ENCODE measurements around the gene ARL5B. TPM values are rescaled to one million over a fixed set of nuclear protein-coding genes. Genes with fewer than 3 reads are reported as not detected.
"Not testable (repeated sequence)": the region's sequence is repeated elsewhere in the genome, so short reads cannot be mapped to it uniquely, and the experiment has no call there.

The ARL5B gene
- total RNA-seq, 2 experiments from 2014 or later, result 12.2 to 12.7 TPM

DNA sequence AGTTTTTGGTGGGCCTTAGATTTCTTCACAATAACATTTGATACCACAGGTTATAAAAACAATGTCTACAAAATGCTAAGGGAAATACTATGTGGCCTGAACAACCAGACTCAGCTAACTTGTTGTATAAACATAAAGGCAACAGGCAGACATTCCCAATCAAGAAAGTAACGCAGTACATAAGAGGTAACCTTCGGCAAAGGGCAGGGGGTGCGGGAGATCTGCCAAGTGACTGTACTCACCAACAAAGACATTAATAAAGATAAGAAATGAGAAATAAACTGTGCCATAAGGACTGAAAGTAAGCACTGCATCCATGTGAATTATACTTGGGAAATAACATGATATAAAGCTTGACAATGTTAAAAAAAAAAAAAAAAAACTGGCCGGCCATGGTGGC is 23.2 kb upstream of the ARL5B start:
- Mint-ChIP-seq H3K9me3 (no peaks in the 10 kb centered on the region), H3K27me3 (no peaks in the 10 kb centered on the region), H3K4me1 (ENCODE audit: low read depth) (no peaks in the 10 kb centered on the region), H3K27ac (no peak overlapping the region), H3K36me3 (ENCODE audit: low read depth) (peaks cover 31% of the 10 kb centered on the region), H3K4me3 (no peak overlapping the region)
- DNase-seq (no peak), ATAC-seq (no peak)
- intact Hi-C loops (cut with micrococcal nuclease), result no loop called here
- ChIA-PET CTCF (no interaction called here), POLR2A (no interaction called here)
- no peak for TF ChIP-seq CTCF (IDR thresholded peaks at IDR 0.05)

DNA sequence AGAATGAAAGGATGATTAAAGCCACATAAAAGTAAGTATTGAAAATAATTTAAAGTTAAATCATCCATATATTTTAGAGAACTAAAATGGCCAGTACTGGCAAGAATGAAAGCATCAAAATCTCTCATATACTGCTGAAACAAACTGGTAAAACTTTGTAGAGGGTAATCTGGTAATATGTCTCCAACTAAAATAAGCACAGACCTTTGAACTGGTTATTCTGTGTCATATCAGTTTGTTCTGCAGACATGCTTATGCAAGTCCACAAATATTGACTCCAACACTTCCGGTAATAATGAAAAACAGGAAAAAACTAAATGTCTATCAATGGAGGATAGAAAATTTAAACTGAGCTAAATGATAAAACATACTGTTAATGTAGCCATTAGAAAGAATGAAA is 21.8 kb upstream of the ARL5B start:
- intact Hi-C loops (cut with micrococcal nuclease), result not testable (repeated sequence)
- peaks cover 30% of the 10 kb centered on the region for H3K36me3 Mint-ChIP-seq (ENCODE audit: low read depth)

DNA sequence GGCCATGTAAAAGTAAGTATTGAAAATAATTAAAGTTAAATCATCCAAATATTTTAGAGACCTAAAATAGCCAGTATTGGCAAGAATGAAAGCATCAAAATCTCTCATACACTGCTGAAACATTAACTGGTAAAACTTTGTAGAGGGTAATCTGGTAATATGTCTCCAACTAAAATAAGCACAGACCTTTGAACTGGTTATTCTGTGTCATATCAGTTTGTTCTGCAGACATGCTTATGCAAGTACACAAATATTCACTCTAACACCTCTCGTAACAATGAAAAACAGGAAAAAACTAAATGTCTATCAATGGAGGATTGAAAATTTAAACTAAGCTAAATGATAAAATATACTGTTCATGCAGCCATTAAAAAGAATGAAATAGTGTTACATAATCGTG is 19.5 kb upstream of the ARL5B start:
- peaks cover 23% of the 10 kb centered on the region for H3K36me3 Mint-ChIP-seq (ENCODE audit: low read depth)
- H3K4me1 Mint-ChIP-seq (ENCODE audit: low read depth); intact Hi-C loops (cut with micrococcal nuclease); H3K9me3 Mint-ChIP-seq; ATAC-seq; POLR2A ChIA-PET; CTCF ChIA-PET; DNase-seq; H3K4me3 Mint-ChIP-seq; H3K27ac Mint-ChIP-seq; H3K27me3 Mint-ChIP-seq: not testable (repeated sequence)

More for the DNA sequence above, 21.8 kb upstream of the ARL5B start:
- H3K4me1 Mint-ChIP-seq (ENCODE audit: low read depth); H3K27me3 Mint-ChIP-seq; H3K4me3 Mint-ChIP-seq; H3K9me3 Mint-ChIP-seq; ATAC-seq; CTCF ChIA-PET; H3K27ac Mint-ChIP-seq; DNase-seq; POLR2A ChIA-PET: not testable (repeated sequence)

DNA sequence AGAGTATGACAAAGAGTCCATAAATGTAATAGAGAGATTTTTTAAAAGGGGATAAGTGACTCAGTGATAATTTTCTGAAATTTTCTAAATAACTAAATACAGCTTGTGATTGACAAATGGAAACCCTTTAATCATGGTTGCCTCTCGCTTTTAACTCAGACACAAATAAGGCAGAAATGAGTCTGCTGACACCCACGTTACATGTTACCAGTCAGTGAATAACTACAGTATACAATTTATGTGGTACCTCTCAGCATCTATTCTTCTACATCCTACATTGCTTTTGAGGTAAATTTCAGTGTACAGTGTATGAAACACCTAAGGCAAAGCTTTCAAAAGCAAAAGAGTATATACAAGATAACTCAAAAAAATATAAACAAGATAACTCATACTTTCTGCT is 12.1 kb upstream of the ARL5B start:
- POLR2A ChIA-PET, result interaction anchor here (1.0 kb wide), 1 partner anchor 13 kb away, joined by 4 read pairs; no protein-coding TSS in a partner anchor

GRCh38 chr10:18647945-18648344 is 11.3 kb upstream of the ARL5B start:
- DNase-seq (no peak), ATAC-seq (no peak)
- Mint-ChIP-seq H3K4me1 (ENCODE audit: low read depth) (peaks cover 32% of the 10 kb centered on the region), H3K27me3 (no peaks in the 10 kb centered on the region), H3K4me3 (no peak overlapping the region), H3K9me3 (no peaks in the 10 kb centered on the region), H3K27ac (no peak overlapping the region), H3K36me3 (ENCODE audit: low read depth) (peaks cover 24% of the 10 kb centered on the region)
- TF ChIP-seq CTCF (IDR thresholded peaks at IDR 0.05), result no peak
- CTCF ChIA-PET, result interaction anchor here (1.2 kb wide), 1 partner anchor 12 kb away, joined by 4 read pairs; the partner anchor contains the start of gene ARL5B
- POLR2A ChIA-PET, result no interaction called here
- intact Hi-C loops (cut with micrococcal nuclease), result no loop called here

More for the DNA sequence above, 12.1 kb upstream of the ARL5B start:
- no peak overlapping the region for H3K4me3 Mint-ChIP-seq
- no peak for DNase-seq
- H3K27ac Mint-ChIP-seq, result no peak overlapping the region
- ATAC-seq, result no peak
- no peak for TF ChIP-seq CTCF (IDR thresholded peaks at IDR 0.05)
- H3K36me3 Mint-ChIP-seq (ENCODE audit: low read depth), result peaks cover 24% of the 10 kb centered on the region
- H3K9me3 Mint-ChIP-seq, result no peaks in the 10 kb centered on the region
- no peaks in the 10 kb centered on the region for H3K27me3 Mint-ChIP-seq
- peaks cover 28% of the 10 kb centered on the region for H3K4me1 Mint-ChIP-seq (ENCODE audit: low read depth)
- CTCF ChIA-PET, result no interaction called here
- intact Hi-C loops (cut with micrococcal nuclease), result no loop called here

DNA sequence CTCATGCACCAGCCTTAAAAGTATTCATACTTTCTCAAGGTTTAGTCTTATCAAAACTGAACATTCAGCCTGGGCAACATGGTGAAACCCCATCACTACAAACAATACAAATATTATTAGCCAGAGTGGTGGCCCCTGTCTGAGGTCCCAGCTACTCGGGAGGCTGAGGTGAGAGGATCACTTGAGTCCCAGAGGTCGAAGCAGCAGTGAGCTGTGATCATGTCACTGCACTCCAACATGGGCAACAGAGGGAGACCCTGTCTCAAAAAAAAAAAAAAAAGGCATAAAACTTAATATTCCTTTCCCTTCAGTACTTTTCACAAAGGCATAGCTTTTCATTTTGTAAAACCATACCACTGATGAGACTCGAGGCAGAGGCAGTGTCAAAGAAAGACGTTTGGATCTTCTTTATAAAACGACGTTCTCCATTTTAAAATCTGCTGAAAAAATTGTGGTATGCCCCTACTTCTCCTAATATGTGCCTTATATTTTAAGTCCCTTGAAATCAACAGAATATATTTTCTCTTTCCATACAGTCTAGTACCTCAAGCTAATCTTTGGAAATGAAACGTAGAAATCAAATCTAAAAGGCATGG is 9.8 kb upstream of the ARL5B start:
- no peaks in the 10 kb centered on the region for H3K27me3 Mint-ChIP-seq
- peak overlapping the region; percentile 34 for H3K27ac Mint-ChIP-seq
- TF ChIP-seq CTCF (IDR thresholded peaks at IDR 0.05), result no peak
- DNase-seq (no peak), ATAC-seq (no peak)
- H3K4me3 Mint-ChIP-seq, result peak overlapping the region; percentile 96
- ChIA-PET CTCF (interaction anchor here (0.6 to 1.2 kb wide), 2 partner anchors 9 to 18 kb away, joined by 3 read pairs; no protein-coding TSS in a partner anchor), POLR2A (interaction anchor here (2.2 kb wide), 1 partner anchor 10 kb away, joined by 10 read pairs; the partner anchor contains the start of gene ARL5B)
- H3K9me3 Mint-ChIP-seq, result no peaks in the 10 kb centered on the region
- peaks cover 18% of the 10 kb centered on the region for H3K36me3 Mint-ChIP-seq (ENCODE audit: low read depth)
- peaks cover 27% of the 10 kb centered on the region for H3K4me1 Mint-ChIP-seq (ENCODE audit: low read depth)
- intact Hi-C loops (cut with micrococcal nuclease), result no loop called here

Measured in activated CD8-positive, alpha-beta T cell treated with anti-CD3 and anti-CD28 coated beads for 36 hours (primary cell).